IPS DF 4.7 (cell line): ENCODE data around the gene C4A.
"Not testable (repeated sequence)": the region's sequence is repeated elsewhere in the genome, so short reads cannot be mapped to it uniquely, and the experiment has no call there.

Experiments used
- DNase-seq: peaks from one replicate; pipeline ENCODE4 v3.0.0-alpha.2; 2013; ENCODE audit warnings: low spot score; ENCODE audit errors: extremely low read depth

The C4A gene

GRCh38 chr6:31958741-31959739 is 22.8 kb upstream of the C4A start, which contains the start of the genes NELFE and SKIC2:
TSS of gene NELFE (minus strand) at chr6:31958971. CDS start at chr6:31958446, 525 bp downstream.
TSS of gene SKIC2 (plus strand) at chr6:31959175. CDS start at chr6:31959193, 18 bp downstream.
- peak; percentile 91 for DNase-seq

GRCh38 chr6:31961616-31962015 is 20.2 kb upstream of the C4A start:
- no peak for DNase-seq

GRCh38 chr6:31963921-31964320 is 17.9 kb upstream of the C4A start:
- no peak for DNase-seq

- no peak for DNase-seq
Observed at GRCh38 chr6:31965700-31966099, 16.2 kb upstream of the C4A start.

- no peak for DNase-seq
Observed at GRCh38 chr6:31966506-31966905, 15.4 kb upstream of the C4A start.

DNA sequence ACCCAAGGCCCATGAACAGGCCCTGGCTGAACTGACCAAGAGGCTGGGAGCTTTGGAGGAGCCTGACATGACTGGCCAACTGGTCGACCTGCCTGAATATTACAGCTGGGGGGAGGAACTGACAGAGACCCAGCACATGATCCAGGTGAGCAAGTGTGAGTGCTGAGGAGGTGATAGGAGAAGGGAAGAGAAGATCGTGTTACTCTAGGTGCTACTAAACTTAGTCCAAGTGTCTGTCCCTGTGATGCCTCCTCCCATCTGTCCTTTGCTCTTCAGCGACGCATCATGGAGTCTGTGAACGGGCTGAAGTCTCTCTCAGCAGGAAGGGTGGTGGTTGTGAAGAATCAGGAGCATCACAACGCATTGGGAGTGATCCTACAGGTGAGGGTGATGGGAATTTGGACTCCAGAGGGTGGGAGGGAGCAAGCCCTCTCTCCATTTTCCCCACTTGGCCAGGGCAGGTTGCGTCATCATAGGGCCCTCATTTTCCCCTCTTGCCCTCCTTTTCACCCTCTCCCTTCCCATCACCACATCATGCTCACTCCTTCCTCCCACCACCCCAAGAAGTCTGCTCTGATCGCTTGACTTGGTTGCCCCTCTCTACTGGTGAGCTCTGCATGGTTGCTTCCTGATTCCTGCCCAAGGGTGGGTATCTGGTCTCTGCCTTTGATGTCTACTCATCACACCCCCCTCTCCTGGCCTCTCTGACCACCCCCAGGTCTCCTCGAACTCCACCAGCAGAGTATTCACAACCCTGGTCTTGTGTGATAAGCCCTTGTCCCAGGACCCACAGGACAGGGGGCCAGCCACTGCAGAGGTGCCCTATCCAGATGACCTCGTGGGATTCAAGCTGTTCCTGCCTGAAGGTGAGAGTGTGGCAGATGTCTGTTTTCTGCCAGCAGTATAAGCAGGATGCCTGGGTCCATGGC is 14.6 kb upstream of the C4A start:
- DNase-seq = no peak

GRCh38 chr6:31967926-31968320 is 13.9 kb upstream of the C4A start:
- no peak for DNase-seq

DNA sequence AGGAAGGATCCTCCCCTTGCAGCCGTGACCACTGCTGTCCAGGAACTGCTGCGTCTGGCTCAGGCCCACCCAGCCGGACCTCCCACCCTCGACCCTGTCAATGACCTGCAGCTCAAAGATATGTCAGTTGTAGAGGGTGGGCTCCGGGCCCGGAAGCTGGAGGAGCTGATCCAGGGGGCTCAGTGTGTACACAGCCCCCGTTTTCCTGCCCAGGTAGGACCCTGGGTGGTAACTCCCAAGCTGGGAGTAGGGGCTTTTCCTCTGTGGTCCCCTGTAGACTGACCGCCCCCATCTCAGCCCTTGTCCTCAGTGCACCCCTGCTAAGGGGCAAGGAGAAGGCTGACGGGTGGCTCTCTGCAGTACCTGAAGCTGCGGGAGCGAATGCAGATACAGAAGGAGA is 13.5 kb upstream of the C4A start:
- DNase-seq = no peak

DNA sequence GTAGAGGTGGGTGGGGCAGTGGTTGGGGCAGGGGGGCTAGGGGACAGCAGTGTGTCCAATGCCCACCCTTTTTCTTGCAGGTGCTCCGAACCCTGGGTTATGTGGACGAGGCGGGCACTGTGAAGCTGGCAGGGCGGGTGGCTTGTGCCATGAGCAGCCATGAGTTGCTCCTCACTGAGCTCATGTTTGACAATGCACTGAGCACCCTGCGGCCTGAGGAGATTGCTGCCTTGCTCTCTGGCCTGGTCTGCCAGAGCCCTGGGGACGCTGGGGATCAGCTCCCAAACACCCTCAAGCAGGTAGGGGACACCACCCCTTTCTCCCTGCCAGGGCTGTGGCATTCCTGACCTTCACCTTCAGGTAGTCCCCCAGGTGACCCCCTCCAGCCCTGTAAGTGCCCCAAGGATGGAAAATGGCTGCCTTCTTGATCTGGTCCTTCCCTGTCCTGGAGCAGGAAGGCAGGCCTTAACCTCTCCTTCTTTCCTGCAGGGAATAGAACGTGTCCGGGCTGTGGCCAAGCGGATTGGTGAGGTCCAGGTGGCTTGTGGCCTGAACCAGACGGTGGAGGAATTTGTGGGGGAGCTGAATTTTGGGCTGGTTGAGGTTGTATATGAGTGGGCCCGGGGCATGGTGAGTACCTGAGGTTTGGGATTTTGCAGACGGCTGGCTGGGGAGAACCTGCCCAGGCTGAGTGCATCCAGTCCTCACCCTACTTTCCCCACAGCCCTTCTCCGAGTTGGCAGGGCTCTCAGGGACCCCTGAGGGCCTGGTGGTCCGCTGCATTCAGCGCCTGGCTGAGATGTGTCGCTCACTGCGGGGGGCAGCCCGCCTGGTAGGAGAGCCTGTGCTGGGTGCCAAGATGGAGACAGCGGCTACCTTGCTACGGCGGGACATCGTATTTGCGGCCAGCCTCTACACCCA is 12.8 kb upstream of the C4A start:
- no peak for DNase-seq

DNA sequence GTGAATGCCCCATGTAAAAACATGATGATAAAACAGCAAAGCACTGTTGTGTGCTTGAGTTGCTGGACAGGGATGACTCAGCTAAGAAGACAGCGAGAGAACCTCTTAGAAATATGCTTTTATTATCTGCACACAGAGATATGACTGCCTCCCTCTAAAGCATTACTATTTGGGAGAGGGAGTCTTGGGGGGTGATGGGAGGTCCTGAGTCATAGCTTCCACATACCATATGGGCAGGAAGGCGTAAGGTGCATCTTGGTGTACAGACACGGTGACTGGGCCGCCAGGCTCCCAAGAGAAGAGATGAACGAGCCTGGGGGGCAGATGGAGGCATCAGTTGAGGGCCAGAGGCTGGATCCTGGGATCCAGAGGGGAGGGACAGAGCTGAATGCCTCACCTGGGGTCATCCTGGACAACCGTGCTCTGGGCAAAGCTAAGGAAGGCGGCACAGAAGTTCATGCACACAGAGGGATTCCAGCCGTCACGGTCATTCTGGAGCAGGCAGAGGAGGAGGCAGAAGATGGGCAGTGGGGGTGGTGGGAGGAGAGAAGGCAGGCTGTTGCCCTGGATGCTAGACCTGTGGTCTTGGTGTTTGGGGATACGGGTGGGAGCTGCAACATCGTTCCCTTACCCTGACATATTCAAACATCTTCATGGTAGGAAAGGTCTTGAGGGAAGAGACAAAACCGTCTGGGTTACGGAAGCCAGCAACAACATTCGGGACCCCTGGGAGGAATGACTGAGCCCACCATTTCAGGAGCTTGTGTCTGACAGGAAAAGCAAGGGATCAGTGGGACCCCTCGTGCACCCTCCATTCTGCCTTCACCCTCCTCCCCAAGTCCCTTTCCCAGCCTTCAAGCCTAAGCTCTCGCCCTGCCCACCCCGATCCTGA is 11.9 kb upstream of the C4A start:
- DNase-seq = no peak

GRCh38 chr6:31970604-31971271 is 11.1 kb upstream of the C4A start:
- DNase-seq = no peak

DNA sequence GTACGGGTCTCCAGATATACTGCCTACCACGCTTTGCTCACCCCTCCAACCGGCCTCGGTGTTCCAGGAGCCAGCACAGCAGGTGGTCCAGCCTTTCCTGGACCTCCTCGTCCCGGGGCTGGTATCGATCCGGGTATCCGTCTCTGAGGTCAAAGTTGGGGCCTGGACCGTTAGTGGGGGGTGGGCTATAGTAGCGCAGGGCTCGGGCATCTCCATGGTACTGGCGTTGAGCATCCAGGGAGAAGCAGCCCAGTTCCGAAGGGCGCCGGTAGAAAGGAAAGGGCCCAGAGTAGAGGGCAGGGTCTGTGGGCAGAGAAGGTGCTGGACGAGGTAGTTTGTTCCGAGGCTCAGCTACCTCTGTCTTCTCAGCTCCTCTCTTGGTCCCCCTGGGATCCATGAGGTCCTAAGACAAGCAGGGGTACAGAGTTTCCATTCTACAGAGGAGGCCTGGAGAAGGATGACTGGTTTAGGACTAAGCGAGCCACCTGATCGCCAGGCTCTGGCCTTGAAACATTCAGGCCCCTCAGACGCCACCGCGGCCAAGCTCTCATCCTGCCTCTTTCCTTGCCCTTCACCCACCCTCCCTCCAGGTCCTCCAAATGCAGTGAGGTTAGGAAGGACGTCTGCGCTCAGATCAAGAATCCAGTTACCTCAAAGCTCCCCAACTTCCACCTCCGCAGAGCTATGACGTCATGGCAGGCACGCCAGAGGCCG is 10.4 kb upstream of the C4A start:
- no peak for DNase-seq

DNA sequence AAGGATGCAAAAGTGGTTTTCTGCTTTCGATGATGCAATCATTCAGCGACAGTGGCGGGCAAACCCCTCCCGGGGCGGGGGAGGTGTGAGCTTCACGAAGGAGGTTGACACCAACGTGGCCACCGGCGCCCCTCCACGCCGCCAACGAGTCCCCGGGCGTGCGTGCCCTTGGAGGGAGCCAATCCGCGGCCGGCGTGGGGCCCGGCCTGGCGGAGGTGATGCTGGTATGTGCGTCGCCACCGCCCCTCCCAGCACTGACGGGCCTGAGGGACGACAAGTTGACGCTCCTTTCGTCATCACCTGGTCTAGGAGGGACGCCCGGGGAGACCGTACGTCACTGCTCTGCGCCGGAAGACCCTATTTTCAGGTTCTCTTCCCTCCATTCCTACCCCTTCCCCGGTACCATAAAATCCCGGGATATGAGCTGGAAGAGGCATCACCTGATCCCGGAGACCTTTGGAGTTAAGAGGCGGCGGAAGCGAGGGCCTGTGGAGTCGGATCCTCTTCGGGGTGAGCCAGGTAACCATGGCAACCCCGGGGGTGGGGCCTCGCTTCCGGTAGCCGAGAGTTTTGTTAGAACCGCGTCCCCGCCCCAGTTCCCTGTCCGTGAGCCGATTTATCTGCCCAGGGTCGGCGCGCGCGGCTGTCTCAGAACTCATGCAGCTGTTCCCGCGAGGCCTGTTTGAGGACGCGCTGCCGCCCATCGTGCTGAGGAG is 9.7 kb upstream of the C4A start, which contains the start of gene DXO:
TSS of gene DXO (minus strand) at position 146 of the 716 bp plus-strand sequence. CDS start 463 bp downstream, outside the sequence.
- peak; percentile 90 for DNase-seq

- DNase-seq = no peak
Observed at GRCh38 chr6:31972709-31973350, 9.0 kb upstream of the C4A start.

DNA sequence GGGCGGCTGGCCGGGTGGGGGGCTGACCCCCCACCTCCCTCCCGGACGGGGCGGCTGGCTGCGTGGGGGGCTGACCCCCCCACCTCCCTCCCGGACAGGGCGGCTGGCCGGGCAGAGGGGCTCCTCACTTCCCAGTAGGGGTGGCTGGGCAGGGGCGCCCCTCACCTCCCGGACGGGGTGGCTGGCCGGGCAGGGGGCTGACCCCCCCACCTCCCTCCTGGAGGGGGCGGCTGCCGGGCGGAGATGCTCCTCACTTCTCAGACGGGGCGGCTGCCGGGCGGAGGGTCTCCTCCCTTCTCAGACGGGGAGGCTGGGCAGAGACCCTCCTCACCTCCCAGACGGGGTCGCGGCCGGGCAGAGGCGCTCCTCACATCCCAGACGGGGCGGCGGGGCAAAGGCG is 5.8 kb upstream of the C4A start:
- not testable (repeated sequence) for DNase-seq

DNA sequence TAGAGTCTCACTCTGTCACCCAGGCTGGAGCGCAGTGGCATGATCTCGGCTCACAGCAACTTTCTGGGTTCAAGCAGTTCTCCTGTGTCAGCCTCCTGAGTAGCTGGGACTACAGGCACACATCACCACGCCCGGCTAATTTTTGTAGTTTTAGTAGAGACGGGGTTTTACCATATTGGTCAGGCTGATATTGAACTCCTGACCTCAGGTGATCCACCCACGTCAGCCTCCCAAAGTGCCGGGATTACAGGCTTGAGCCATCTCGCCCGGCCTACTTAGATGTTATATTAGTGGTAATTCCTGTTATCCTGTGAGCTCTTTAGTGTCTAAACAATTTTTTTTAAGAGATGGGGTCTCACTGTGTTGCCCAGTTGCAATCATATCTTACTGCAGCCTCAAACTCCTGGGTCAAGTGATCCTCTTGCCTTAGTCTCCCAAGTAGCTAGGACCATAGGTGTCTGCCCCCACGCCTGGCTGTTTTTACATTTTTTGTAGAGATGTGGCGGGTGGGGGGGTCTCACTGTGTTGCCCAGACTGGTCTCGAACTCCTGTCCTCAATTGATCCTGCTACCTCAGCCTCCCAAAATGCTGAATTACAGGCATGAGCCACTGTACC is 3.9 kb upstream of the C4A start:
- no peak for DNase-seq

- no peak for DNase-seq
Observed at GRCh38 chr6:31978831-31979230, 3.0 kb upstream of the C4A start.
